ENCODE measurements around the gene RANBP1.

RANBP1 gene

GRCh38 chr22:20136603-20136873 is 20.6 kb downstream of the RANBP1 start:
- DNase-seq (ENCODE audit: low read depth), result no peak

DNA sequence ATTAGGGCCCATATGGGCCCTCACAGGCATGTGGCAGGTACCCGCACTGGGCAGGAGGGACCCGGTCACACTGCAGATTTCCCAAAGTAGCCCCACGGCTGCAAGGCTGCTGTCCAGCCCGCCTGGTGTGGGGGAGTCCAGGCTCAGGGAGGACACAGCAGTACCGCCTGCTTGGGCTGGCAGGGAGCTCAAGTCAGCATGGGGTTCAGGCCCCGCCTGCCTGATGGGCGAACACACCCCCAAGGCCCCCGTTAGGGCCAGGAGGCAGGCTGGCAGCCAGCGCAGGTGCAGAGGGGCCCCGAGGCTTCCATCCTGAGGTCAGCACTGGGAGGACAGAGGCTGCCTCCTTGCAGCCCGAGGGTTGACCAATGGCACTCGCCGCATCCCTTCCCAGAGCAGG is 21.2 kb downstream of the RANBP1 start:
- DNase-seq (ENCODE audit: low read depth), result no peak

DNA sequence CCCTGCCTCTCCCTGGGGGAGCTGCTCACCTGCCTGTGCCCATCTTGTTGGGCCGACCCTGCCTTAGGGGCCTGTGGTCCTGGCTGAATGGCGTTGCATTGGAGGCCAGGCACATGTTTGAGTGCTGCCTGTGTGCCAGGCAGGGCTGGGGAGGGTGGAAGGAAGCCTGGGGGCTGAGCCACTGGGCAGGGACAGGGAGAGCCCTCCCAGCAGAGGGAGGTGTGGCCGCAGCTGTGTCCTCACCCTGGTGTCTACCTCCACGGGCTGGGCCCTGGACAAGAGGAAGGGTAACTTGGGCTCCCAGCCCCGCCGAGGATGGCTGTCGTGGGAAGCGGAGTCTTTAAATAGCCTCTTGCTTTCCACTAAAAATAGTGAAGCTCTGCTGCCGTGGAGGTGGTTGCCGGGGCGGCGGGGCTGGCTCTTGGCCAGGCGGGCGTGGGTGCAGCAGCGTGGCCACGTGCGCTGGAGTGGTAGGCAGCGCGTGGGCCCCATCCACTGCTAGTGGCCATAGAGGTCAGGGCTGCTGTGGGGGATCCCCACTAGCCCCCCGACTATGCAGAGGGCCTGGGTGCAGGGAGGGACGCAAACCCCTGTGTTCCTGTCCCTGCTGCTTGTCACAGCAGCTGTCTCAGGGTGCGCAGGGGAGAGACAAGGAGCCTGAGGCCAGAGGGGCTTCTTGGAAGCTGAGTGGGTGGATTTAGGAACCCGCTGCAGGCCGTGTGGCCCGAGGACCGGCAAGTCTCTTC is 21.9 kb downstream of the RANBP1 start:
- no peak for DNase-seq (ENCODE audit: low read depth)

DNA sequence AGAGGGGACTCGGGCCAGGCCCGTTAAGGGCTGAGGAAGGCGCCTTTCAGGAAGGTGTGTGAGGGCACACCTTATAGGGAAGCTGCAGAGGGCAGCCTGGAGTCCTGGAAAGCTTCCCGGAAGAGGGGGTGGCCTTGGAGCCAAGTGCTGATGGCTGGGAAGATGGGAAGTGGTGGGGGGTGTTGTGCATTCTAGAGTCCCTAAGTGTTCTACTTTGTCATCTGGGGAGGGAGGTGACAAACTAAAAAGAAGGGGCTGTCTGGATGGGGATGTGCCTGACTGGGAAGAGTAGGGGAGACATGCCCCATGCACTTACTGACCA is 22.5 kb downstream of the RANBP1 start:
- no peak for DNase-seq (ENCODE audit: low read depth)

DNA sequence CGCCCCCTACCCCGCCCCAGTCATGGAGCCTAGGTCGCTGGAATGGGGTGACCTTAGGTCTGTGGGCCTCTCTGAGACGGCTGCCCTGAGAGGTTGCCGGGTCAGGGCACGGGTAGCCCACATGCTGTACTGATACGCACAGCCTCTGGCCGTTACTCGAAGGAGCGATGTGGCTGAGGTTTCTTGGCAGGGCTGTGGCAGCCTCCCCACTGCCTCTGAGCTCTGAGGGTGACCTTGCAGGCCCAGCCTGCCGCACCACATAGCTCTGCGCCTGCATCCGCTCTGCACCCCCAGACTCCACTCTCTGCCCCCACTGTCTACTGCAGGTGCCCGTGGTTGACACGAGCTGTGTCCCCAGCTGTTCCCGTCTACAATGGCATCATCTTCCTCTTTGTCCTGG is 23.0 kb downstream of the RANBP1 start:
- no peak for DNase-seq (ENCODE audit: low read depth)

- DNase-seq (ENCODE audit: low read depth), result no peak
These were observed 23.6 kb downstream of the RANBP1 start for GRCh38 chr22:20139391-20140106.

DNA sequence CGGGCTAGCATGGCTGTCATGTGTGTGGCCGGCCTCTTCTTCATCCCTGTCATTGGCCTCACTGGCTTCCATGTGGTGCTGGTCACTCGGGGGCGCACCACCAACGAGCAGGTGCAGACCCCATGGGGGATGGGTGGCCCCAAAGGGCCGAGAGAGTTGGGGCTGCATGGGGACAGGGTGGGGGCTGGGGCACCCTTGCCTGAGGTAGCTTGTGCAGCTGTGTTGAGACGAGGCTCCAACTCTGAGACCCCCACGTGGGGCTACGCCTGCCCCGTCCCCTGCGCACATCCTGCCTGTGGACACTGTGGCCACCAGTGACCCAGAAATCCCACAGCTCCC is 24.2 kb downstream of the RANBP1 start:
- DNase-seq (ENCODE audit: low read depth), result no peak

DNA sequence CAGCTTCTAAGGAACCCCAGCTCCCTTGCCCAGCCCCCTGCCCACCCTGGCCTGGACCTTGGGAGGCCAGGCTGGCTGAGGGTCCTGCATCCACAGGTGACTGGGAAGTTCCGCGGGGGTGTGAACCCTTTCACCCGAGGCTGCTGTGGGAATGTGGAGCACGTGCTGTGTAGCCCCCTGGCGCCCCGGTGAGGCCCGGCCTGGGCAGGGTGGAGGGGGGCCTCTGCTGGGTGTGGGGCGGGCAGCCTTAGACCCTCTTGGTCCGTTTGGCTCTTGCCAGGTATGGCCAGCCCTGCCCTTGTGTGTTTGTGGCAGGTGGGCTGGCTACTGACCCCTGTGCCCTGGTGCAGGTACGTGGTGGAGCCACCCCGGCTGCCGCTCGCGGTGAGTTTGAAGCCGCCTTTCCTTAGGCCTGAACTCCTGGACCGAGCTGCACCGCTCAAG is 24.6 kb downstream of the RANBP1 start:
- DNase-seq (ENCODE audit: low read depth), result no peak

DNA sequence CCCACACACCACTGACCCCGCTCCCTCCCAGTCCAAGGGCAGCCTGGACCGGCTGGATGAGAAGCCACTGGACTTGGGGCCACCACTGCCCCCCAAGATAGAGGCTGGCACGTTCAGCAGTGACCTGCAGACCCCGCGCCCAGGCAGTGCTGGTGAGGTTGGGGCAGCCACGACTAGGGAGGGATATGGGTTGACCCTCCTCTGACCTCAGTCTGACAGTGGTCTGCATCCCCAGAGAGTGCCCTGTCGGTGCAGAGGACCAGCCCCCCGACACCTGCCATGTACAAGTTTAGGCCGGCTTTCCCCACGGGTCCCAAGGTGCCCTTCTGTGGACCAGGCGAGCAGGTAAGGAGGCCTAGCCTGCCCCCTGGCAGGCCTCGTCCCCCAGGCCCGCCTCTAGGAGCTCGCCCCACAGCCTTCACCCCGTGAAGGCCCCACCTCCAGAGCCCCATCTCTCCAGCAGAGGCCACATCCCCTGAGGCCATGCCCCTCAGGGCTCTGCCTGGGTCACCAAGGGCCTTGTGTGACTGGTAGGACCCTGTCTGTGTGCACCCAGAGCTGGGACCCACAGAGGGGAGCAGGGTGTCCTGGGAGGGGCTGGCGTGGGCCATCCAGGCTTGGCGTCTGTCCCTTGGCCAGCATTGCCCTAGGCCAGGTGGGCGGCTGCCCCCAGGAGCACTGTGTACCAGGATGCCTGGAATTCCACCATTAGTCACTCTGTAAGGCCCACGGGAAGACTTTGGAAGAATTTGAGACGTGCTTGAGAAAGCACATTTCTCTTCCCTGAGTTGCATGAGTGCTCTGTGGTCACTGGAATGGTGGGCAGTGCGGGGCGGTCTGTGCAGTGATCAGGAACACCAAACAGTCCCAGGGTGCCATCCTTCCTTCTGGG is 25.5 kb downstream of the RANBP1 start:
- no peak for DNase-seq (ENCODE audit: low read depth)

GRCh38 chr22:20142711-20143621 is 27.1 kb downstream of the RANBP1 start:
- DNase-seq (ENCODE audit: low read depth), result no peak

DNA sequence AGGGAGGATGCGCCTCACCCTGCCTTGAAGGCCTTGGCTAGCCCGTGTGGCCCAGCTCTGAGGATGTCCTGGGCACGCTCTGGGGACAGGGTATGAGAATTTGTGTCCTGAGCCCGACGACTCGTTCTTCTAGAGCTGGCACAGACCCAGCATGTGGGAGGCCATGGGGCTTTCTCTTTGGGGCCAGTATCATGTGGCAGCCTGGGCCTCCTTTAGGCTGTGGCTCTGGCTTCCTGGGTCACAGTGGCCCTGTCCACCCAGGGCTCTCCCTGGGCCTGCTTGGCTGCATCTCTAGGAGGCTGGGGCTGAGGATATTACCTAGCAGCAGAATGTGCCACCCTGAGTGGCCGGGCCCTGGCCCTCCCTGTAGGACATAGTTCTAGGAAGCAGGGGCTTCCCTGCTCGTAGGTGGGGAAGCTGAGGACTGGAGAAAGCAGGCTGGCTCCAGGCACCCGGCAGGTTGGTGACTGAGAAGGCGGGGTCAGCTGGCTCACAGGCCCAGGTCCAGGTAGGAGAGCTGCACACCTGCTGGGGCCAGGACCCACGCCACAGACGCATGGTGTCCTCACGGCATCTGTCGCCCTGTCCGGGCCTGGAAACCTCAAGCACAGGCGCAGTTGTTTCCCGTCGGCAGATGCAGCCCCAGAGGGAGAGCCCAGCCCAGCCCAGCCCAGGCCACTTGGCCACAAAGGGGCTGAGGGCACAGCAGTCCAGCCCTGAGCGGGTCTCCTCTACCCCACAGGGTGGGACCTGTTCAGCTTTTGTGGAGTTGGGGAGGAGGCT is 28.2 kb downstream of the RANBP1 start:
- no peak for DNase-seq (ENCODE audit: low read depth)

DNA sequence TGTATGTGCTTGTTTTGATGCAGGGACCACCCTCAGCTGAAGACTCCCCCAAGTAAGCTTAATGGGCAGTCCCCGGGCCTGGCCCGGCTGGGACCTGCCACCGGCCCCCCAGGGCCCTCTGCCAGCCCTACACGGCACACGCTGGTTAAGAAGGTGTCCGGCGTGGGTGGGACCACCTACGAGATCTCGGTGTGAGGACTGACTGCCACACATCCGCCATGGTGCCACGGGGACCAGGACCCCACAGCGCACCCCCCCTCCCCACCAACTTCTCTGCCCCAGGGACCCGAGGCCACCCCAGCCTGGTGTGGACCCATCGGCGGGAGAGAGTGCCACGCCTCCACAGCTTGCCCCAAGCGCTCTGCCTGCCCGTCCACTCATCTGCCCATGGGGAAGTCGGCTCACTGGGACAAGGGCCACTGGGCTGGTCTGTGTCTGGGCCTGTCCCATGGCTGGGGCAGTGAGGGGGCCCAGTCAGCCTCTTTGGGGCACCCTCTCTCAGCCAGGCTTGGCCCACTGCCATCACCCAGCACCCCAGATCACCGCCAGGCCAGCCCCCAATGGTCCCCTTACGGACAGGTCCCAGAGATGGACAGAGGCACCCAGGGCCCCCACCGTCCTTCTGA is 29.4 kb downstream of the RANBP1 start:
- DNase-seq (ENCODE audit: low read depth), result no peak

- DNase-seq (ENCODE audit: low read depth), result no peak
These were observed 29.9 kb downstream of the RANBP1 start for GRCh38 chr22:20145832-20146223.

DNA sequence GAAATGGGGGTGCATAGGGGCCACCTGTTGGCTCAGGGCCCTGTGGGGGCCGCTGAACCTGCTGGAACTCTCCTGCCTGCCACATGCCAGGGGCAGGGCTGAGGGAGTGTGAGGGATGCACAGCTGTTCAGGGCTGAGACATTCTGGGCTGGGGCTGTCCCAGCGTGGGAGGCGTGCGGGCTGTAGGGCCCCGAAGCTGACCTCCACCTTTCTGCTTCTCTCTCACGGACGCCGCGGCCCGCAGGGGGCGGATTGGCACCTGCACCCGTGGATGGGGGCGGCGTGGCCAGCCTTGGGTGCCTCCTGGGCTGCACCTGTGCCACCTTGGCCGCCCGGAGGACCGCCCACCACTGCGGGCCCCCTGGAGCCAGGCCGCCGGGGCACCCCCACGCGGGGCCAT is 30.9 kb downstream of the RANBP1 start:
- DNase-seq (ENCODE audit: low read depth), result no peak

GRCh38 chr22:20147237-20147988 is 31.5 kb downstream of the RANBP1 start:
- DNase-seq (ENCODE audit: low read depth), result no peak

DNA sequence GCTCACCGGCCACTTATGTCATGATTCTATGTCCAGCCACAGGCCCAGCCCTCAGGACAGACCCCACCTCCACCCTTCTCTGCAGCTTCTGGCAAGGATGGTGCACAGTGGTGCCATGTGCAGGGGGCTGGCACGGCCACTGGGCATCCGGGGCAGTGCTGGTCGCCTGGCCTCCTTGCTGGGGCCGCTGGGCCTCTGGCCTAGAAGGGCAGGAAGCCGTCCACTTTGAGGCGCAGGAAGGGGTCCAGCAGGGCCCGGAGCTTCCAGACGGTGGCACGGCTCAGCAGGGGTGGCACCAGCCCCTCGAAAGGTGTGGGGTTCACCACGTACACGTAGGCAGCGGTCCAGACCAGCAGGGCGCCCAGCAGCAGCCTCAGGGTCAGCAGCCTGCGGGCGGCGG is 32.5 kb downstream of the RANBP1 start:
- DNase-seq (ENCODE audit: low read depth), result no peak

DNA sequence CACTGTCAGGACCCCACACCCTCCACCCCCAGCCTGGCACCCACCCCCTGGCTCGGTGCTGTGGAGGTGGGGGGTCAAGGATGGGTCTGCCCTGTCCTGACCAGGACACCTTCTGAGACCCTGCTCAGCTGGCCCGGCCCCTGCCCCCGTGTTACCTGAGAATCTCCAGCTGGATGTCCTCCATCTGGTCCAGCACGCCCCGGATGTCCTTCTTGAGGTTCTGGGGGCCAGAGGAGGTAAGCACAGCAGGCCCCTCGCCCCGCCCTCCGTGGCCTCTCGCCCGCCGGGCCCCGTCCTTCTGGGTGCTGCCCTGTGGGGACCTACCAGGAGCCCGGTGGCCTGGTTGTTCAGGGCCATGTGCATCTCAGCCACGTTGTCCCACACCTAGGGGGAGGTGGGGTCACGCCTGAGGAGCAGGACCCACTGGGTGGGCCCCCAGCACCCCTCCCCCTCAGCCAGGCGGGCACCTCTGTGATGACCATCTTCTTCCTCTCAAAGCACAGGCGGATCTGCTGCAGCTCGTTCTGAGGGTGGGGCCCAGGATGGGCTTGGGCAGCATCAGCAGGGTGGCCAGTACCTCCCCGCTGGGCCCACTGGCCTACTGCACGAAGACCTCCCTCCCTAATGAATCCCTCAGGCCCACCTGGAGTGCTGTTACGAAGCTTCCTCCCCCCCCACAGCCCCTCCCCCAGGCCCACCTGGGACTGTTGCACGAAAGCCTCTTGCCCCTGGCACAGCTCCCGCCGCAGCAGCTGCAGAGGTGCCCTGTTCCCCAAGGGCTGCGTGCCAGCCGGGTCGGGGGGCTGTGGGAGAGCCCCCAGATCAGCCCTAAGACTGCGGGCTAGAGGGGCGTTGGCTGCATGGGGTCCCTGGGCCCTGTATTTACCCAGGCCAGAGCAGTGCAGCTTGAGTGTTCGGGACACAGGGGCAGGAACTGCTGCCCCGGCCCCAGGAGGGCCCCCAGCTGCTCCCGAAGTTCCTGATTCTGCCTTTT is 33.6 kb downstream of the RANBP1 start:
- DNase-seq (ENCODE audit: low read depth), result no peak

- no peak for DNase-seq (ENCODE audit: low read depth)
These were observed 34.7 kb downstream of the RANBP1 start, which contains the start of gene CCDC188 for GRCh38 chr22:20150381-20151275. CCDC188 (minus strand) TSS chr22:20151055; CDS start chr22:20150986, 69 bp downstream.
